Parathyroid adenoma (tissue), 2 donors: ENCODE measurements around the gene HSPBP1.
A peak's percentile ranks its signal among the peaks of the same experiment; 100 is the strongest.

ENCODE experiments used
- H2AFZ ChIP-seq: fragments of 300-600 bp; sonication (generic); one replicate; pipeline ENCODE4 v1.7.0; 2017; ENCODE audit warnings: antibody characterized with exemption, mild to moderate bottlenecking
- H3K27ac ChIP-seq: fragments of 300-600 bp; sonication (generic); one replicate; pipeline ENCODE4 v1.7.0; 2017
- H3K27me3 ChIP-seq: fragments of 300-600 bp; sonication (generic); one replicate; pipeline ENCODE4 v1.7.0; 2017; ENCODE audit warnings: low read length; ENCODE audit not compliant: control insufficient read depth, insufficient read depth
- H3K36me3 ChIP-seq: fragments of 300-600 bp; sonication (generic); one replicate; pipeline ENCODE4 v1.7.0; 2017; ENCODE audit warnings: low read length; ENCODE audit not compliant: control insufficient read depth, insufficient read depth
- H3K4me1 ChIP-seq: fragments of 300-600 bp; sonication (generic); one replicate; pipeline ENCODE4 v1.7.0; 2017; ENCODE audit warnings: control low read depth
- H3K4me2 ChIP-seq: fragments of 300-600 bp; sonication (generic); one replicate; pipeline ENCODE4 v1.7.0; 2017; ENCODE audit warnings: low read length
- H3K4me3 ChIP-seq: fragments of 300-600 bp; sonication (generic); one replicate; pipeline ENCODE4 v1.7.0; 2017; ENCODE audit warnings: low read depth, low read length
- H3K79me2 ChIP-seq: fragments of 300-600 bp; sonication (generic); one replicate; pipeline ENCODE4 v1.7.0; 2017; ENCODE audit warnings: control low read depth
- H3K9ac ChIP-seq: fragments of 300-600 bp; sonication (generic); one replicate; pipeline ENCODE4 v1.7.0; 2017; ENCODE audit warnings: mild to moderate bottlenecking
- H3K9me3 ChIP-seq: fragments of 300-600 bp; sonication (generic); one replicate; pipeline ENCODE4 v1.7.0; 2017; ENCODE audit warnings: low read length; ENCODE audit not compliant: control insufficient read depth
- TF ChIP-seq, protein P1 (sequence below): fragments of 300-600 bp; sonication (generic); IDR thresholded peaks from one replicate; pipeline ENCODE4 v1.7.0; 2017; ENCODE audit warnings: antibody characterized with exemption, mild to moderate bottlenecking
- donor health status: primary hyperparathyroidism.

Gene HSPBP1

DNA sequence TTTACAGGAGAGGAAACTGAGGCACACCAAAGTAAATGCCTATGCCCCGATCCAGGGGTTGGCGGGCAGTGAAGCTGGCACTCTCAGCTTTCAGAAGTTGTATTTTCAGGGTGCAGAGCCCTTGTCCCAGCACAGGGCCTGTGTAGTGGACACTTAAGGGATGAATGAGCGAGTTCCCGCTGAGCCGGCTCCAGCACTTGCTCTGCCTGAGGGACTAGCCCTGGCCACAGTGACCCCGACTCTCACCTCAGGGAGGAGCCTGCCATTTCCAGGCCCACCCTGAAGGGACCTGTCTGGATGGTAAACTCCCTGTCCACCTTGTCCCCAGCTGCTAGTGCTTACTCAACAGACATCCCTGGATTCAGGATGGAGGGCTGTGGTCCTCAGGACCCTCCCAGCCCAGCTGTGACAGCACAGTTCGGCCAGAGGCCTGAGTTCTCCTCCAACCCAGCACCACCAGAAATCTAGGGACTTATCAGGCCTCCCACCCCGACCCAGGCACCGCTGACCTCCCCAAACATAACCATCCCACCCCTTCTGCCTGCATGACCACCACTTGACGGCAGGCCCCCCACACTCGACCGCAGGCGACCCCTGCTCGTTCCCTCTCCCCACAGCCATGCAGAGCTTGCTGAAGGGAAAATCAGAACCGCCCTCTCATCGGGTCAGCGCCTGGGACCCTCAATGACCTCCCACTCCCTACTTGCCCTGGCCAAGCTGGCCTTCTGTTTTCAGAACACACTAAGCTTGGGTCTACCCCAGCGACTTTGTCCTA, 29.5 kb downstream of the HSPBP1 start:
- peaks cover 67% of the 10 kb centered on the region for H3K79me2 ChIP-seq
- H3K4me3 ChIP-seq: no peak overlapping the region
- no peaks in the 10 kb centered on the region for H3K9me3 ChIP-seq
- H3K36me3 ChIP-seq: no peaks in the 10 kb centered on the region
- TF ChIP-seq, protein P1, sequence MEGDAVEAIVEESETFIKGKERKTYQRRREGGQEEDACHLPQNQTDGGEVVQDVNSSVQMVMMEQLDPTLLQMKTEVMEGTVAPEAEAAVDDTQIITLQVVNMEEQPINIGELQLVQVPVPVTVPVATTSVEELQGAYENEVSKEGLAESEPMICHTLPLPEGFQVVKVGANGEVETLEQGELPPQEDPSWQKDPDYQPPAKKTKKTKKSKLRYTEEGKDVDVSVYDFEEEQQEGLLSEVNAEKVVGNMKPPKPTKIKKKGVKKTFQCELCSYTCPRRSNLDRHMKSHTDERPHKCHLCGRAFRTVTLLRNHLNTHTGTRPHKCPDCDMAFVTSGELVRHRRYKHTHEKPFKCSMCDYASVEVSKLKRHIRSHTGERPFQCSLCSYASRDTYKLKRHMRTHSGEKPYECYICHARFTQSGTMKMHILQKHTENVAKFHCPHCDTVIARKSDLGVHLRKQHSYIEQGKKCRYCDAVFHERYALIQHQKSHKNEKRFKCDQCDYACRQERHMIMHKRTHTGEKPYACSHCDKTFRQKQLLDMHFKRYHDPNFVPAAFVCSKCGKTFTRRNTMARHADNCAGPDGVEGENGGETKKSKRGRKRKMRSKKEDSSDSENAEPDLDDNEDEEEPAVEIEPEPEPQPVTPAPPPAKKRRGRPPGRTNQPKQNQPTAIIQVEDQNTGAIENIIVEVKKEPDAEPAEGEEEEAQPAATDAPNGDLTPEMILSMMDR: no peak
- H3K9ac ChIP-seq: no peak overlapping the region
- H3K27me3 ChIP-seq: no peaks in the 10 kb centered on the region
- no peak overlapping the region for H3K4me2 ChIP-seq
- peak overlapping the region; percentile 60 for H3K27ac ChIP-seq
- H3K4me1 ChIP-seq: peaks cover 9% of the 10 kb centered on the region
- no peak overlapping the region for H2AFZ ChIP-seq

DNA sequence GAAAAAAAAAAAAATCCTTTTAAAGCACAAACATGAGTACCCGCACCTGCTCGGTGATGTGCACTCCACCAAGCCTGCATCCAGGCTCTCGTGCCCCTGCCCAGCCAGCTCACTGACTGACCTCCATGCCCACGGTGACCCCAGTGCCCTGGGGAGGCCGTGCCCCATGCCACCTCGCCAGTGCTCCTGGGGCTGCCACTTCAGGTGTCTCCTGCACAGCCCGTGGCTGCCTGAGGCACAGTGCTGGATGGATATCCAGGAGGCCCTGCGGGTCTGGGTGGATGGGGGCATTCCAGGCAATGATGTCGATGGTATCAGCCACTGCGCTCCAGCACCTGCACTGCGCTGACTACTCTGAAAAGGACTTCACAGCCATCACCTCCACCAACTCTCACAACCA, 30.1 kb downstream of the HSPBP1 start:
- H3K79me2 ChIP-seq: peaks cover 69% of the 10 kb centered on the region
- TF ChIP-seq, protein P1: no peak
- H3K9me3 ChIP-seq: no peaks in the 10 kb centered on the region
- H2AFZ ChIP-seq: no peak overlapping the region
- H3K36me3 ChIP-seq: no peaks in the 10 kb centered on the region
- peaks cover 9% of the 10 kb centered on the region for H3K4me1 ChIP-seq
- peak overlapping the region; percentile 60 for H3K27ac ChIP-seq
- no peaks in the 10 kb centered on the region for H3K27me3 ChIP-seq
- no peak overlapping the region for H3K4me3 ChIP-seq
- H3K9ac ChIP-seq: no peak overlapping the region
- no peak overlapping the region for H3K4me2 ChIP-seq

DNA sequence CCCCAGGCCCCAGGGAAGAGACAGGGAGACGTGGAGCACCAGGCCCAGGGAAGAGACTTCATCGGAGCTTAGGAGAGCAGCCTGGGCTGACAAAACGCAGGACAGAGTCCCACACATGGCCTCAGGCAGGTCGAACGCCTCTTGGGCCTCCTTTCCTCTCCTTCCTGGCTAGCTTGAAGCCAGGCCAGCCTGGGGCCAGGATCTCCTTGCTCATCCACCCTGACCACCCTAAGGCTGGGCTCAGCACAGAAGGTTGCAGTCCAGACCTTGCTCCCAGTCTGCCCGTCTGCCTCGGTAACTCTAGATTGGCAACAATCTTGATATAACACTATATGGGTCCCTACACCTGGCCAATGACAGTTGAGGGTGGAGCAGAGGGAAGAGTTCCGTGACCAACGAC, 31.2 kb downstream of the HSPBP1 start:
- Histone ChIP-seq H3K36me3 (no peaks in the 10 kb centered on the region), H3K4me2 (no peak overlapping the region), H3K4me3 (no peak overlapping the region), H3K27me3 (no peaks in the 10 kb centered on the region), H2AFZ (no peak overlapping the region), H3K9me3 (no peaks in the 10 kb centered on the region), H3K27ac (no peak overlapping the region), H3K79me2 (peaks cover 62% of the 10 kb centered on the region), H3K9ac (no peak overlapping the region), H3K4me1 (peaks cover 9% of the 10 kb centered on the region)
- TF ChIP-seq, protein P1: no peak

DNA sequence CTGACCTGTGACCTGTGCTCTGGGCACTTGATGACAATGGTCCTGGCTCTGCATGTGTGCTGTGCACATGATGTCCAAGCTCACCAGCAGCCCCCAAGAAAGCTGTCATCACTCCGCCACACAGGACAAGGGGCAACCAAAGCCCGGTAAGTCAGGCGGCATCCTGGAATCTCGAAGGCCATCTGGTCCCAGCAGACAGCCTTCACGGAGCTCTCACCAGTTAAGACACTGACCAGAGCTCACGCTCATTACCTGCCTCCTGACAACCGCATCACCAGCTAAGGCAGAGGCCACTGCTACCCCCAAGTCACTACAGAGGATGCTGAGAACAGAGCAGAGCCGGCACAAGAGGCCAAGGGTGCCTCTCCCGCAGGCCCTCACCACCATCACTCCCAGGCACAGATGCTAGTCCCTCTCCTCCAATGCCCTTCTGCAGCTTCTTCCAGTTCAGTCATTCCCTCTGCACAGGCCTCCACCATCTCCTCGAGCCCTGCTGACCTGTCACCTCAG, 31.7 kb downstream of the HSPBP1 start:
- Histone ChIP-seq H3K27ac (no peak overlapping the region), H3K9ac (no peak overlapping the region)

More for the DNA sequence above, 31.7 kb downstream of the HSPBP1 start:
- no peak overlapping the region for H2AFZ ChIP-seq
- no peak overlapping the region for H3K4me3 ChIP-seq
- peaks cover 62% of the 10 kb centered on the region for H3K79me2 ChIP-seq
- H3K9me3 ChIP-seq: no peaks in the 10 kb centered on the region
- no peaks in the 10 kb centered on the region for H3K27me3 ChIP-seq
- H3K4me2 ChIP-seq: no peak overlapping the region
- TF ChIP-seq, protein P1: no peak
- H3K36me3 ChIP-seq: no peaks in the 10 kb centered on the region
- H3K4me1 ChIP-seq: peaks cover 9% of the 10 kb centered on the region
